Stimulated activated CD4-positive, alpha-beta T cell treated with anti-CD3 and anti-CD28 coated beads, Interleukin-2, amount 100 ng/mL, for 24 hours (primary cell): ENCODE measurements around the gene GNAI3.

Experiments
- DNase-seq, 2 donors: peaks; one replicate each; pipeline ENCODE4 v3.0.0-alpha.2; 2020

The GNAI3 gene

DNA sequence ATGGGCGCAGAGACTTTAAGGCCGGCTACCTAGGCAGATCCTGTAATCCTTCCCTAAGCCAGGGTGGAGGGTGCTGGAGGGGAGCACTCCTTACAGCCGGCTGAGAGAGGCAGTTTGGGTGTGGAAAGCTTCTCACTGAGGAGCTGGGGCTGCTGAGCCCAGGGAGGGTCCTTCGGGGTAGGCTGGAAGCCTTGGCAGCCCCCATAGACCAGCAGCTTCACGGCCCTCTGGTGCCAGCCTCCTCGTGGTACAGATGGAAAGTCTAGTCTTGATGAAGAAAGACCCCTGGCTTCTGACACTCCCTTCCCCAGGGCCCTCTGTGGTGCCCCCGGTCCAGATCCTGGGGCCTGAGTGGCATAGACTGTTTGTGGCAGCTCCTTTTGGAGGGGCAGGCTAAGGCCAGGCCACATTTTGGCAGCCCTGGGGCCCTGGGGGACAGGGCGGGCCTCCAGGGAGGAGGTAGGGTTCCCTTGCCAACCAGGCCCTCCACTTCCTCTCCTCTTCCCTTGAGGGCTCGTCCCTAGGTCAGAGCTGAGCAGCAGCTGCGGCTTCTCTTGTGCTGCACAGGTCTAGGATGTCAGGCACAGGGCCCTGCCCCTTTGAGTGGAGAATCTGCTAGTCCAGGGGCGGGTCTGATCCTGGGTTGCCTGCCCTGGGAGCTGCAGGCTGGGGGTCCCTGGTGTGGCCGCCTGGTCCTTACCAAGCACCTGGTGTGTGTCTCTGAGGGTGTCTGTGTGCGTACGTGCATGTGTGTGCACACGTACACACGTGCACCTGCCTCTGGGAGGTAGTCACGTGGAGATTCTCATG is 76.0 kb downstream of the GNAI3 start:
- DNase-seq: no peak

DNA sequence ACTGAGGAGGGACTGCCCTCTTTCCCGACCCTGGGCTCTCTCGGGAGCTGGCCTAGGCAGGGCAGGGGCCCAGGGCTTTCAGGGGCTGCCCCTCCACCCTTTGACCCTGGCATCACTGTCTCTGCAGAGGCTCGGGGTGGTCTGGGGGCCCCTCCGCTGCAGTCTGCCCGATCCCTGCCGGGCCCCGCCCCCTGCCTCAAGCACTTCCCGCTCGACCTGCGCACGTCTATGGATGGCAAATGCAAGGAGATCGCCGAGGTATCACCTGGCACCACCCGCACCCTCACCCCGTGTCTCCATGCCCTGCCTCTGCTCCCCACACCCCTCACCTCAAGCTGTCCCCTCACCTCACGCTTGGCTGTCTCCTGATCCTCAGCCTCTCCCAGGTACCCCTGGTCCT is 76.8 kb downstream of the GNAI3 start:
- DNase-seq: no peak

DNA sequence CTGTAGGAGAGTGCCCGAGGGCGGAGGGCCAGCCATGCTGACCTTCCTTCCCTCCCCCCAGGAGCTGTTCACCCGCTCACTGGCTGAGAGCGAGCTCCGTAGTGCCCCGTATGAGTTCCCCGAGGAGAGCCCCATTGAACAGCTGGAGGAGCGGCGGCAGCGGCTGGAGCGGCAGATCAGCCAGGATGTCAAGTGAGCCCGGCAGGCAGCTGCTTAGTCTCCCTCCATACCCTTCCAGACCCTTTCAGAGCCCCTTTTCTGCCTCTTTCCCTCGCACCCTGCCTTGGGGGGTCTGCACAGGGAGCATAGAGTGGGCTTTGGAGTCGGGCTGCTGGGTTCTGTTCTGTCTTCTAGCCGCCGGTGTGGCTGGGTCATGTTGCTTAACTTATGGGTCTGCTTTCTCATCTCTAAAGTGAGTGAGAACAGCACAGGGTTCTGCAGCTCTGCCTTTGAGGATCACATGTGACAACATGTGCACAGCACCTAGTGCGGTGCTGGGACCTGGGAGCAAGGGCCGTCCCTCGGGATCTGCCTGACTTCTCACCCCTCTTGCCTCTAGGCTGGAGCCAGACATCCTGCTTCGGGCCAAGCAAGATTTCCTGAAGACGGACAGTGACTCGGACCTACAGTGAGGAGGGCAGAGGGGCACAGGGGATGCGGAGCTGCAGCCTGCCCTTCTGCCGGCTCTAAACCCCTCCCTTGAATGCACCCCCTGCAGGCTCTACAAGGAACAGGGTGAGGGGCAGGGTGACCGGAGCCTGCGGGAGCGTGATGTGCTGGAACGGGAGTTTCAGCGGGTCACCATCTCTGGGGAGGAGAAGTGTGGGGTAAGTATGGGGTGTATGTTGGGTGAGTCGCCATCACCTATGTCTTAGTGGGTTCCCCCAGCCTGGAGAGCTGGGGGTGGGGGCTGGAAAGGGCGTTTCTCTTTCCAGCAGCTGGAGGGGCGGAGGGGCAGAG is 77.5 kb downstream of the GNAI3 start:
- no peak for DNase-seq

DNA sequence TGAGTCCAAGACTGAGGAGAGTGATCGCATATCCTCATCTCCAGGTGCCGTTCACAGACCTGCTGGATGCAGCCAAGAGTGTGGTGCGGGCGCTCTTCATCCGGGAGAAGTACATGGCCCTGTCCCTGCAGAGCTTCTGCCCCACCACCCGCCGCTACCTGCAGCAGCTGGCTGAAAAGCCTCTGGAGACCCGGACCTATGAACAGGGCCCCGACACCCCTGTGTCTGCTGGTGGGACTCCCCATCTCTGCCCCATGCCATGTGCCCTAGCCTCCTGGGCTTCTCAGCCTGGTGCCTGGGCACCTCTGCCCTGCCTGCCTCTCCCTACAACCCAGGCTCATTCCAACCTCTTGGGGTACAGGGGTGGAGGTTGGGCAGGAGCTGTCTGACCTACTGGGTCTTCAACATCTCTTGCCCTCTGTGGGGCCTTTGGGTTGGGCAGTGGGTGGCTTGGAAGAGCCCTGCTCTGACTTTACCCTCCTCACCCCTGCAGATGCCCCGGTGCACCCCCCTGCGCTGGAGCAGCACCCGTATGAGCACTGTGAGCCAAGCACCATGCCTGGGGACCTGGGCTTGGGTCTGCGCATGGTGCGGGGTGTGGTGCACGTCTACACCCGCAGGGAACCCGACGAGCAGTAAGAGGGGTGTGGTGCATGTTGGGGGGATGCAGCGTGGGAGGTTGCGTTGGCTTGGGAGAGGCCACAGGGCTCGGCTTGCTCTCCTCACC is 78.4 kb downstream of the GNAI3 start:
- DNase-seq: no peak

DNA sequence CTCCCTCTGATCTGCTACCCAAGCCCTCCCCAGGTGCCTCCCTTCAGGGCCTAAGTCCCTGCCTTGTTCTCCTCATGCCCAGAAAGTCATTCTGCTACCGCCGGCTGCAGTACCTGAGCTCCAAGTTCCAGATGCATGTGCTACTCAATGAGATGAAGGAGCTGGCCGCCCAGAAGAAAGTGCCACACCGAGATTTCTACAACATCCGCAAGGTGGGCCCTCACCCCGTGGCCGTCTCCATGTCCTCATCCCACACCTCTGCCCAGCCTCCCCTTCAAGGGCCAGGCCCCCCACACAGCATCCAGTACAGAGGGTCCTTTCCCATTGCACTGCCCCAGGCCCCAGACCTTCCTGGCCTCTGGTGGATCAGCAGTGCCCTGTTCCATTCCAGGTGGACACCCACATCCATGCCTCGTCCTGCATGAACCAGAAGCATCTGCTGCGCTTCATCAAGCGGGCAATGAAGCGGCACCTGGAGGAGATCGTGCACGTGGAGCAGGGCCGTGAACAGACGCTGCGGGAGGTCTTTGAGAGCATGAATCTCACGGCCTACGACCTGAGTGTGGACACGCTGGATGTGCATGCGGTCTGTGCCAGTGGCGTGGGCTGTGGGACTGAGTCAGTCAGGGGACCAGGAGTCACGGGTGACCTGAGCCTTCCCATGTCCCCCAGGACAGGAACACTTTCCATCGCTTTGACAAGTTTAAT is 79.4 kb downstream of the GNAI3 start:
- DNase-seq: no peak

DNA sequence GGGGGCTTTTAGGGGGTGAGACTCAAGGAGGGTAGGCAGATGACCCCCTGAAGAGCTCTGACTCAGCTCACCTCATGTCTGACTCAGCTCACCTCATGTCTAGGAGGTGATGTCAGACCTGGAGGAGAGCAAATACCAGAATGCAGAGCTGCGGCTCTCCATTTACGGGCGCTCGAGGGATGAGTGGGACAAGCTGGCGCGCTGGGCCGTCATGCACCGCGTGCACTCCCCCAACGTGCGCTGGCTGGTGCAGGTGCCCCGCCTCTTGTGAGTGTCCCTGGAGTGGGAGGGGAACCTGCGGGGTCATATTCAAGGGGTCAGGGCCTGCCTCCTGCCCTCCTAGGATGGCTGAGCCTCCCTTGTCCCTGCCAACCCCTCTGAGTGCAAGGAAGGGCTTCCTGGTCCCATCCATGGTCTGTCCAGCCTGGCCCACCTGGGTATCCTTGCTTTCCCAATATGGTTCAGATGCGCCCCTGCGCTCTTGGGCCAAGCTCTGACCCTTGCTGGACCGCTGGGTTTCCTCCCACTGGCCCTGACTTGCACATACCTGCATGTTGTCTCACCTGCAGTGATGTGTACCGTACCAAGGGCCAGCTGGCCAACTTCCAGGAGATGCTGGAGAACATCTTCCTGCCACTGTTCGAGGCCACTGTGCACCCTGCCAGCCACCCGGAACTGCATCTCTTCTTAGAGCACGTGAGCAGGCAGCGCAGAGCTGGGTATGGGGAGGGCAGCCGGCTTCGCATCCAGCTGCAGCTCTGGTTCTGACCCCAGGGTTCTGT is 80.3 kb downstream of the GNAI3 start:
- DNase-seq: no peak

DNA sequence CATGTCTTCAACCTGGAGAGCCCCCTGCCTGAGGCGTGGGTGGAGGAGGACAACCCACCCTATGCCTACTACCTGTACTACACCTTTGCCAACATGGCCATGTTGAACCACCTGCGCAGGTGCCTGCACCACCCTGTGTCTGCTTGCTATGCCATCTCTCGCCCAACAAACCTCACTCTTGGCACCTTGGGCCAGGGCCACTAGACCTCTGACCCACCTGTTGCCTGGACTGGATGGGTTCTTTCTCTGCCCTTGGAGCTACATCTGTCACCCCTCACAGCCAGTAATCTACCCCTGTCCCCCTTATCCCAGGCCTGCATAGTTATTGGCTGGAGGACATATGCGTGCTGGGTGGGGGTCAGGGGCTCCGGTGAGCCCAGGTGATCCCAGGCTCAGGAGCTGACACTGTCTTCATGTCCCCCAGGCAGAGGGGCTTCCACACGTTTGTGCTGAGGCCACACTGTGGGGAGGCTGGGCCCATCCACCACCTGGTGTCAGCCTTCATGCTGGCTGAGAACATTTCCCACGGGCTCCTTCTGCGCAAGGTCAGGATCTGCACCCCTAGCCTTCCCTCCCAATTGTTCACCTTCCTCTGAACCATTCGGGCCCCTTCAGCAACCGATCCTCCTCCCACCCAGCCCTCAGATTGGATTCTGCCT is 81.1 kb downstream of the GNAI3 start:
- DNase-seq: no peak

DNA sequence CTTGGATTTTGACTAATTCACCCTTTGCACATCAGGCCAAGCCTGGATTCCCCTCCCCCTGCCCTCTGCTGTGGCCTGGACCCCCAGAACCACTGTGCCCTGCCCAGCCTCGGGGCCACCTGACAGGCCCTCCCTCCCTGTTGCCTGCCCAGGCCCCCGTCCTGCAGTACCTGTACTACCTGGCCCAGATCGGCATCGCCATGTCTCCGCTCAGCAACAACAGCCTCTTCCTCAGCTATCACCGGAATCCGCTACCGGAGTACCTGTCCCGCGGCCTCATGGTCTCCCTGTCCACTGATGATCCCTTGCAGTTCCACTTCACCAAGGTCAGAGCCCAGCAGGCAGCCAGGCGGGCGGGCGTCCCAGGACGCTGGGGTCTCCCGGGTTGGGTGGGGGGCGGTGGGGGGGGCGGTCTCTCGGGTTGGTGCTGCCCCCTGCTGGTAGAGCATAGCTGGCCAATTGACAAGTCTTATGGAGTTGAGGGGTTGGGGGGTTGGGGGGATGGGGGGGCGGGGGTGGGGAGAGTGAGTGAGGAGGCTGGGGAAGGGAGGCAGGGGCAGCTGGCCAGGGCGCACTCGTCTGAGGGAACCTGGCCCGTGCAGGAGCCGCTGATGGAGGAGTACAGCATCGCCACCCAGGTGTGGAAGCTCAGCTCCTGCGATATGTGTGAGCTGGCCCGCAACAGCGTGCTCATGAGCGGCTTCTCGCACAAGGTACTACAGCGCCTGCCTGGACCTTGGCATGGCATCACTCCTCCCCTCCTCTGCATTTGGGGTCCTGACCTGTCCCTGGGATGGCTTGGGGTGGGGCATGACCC is 81.9 kb downstream of the GNAI3 start:
- peak; percentile 38 to 53 for DNase-seq

DNA sequence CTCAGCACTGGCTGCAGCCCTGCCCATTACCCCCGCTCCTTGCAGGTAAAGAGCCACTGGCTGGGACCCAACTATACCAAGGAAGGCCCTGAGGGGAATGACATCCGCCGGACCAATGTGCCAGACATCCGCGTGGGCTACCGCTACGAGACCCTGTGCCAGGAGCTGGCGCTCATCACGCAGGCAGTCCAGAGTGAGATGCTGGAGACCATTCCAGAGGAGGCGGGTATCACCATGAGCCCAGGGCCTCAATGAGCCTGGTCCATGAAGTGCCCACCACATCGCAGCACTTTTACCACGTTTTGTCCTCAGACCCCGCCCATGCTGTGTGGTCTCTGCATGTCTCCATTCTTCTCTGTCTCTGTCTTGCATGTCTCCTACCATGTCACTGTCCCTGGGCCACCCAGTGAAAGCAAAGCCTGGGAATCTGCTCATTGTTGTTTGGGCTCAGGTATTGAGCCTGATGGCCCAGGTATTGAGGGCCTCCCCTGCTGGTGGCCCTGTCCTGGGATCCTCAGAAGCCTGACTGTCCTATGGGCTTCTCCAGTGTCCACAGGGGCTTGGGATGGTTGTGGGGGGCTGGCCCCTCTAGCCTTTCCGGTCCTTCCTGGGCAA is 82.6 kb downstream of the GNAI3 start:
- no peak for DNase-seq

DNA sequence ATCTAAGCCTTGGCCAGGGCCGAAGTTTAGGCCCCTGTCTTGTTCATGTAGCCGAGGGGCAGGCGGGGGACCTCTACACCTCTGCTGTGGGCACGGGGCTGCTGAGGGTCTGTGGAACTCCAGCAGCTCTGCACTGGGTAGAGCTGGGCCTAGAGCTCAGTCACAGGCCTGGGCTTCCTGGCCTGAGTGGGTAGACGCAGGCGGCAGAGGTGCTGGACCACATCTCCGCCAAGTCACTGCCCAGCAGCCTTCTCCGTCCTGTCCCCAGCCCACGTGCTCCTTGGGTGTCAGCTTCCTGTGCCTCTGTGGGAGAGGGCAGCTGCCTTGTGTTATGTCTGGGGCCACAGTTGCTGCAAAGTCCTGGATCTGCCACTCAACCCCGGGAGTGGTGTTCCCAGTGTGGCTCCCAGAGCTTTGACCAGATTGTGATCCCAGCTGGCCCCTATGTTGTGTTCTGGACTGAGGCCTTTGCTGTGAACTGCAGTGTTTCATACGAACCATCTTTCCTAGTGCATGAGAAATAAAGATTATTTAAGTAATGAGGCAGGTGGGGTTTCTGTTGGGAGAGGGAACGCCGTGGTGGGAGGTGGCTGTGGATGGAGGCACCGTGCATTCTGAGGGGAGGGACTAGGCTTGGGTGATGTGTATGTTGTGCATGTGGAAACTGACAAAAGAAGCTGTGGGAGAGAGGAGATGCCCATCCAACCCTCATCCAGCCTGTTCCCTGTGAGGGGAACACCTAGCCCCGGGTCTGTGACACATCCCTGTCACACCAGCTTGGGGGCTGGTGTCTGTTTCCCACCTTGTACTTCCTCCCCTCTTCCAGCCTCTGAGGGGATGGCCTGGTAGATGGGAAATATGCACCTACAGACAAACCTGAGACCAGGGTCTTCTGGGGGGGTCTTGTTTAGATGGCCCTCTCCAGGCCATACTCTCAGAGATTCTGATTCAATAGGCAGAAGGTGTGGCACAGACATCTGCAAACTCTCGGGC is 83.4 kb downstream of the GNAI3 start:
- no peak for DNase-seq

DNA sequence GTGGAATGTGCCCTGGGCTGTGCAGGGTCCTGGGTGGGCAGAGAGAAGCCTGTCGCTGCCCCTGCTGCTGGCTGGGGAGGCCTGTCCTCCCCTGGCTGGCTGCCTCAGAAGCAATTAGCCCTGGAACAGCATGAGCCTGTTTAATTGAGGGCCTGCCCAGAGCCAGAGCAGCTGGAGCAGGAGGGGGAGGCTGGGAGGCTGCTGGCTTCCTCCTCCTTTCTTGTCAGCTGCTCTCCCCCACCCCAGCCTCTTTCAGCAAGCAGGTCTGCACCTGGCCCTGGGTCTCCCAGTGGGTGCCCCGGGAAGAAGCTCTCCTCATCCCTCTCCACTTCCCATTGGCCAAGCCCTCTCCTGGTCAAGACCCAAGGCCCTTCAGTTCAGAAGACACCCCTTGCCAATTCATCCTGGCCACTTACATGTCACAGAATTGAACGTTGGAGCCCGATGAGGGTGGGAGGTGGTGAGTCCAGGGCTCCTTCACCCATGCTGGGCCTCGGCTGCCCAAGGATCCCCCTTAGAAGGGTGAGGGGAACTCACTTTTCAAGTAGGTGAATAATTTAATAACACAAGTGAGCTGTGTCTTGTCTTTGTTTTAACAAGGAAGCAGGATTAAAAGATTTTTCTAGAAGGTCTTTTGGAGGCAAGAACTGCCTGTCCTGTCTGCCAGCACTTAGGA is 84.4 kb downstream of the GNAI3 start:
- peak in 1 of 2 donors; percentile 13 for DNase-seq

DNA sequence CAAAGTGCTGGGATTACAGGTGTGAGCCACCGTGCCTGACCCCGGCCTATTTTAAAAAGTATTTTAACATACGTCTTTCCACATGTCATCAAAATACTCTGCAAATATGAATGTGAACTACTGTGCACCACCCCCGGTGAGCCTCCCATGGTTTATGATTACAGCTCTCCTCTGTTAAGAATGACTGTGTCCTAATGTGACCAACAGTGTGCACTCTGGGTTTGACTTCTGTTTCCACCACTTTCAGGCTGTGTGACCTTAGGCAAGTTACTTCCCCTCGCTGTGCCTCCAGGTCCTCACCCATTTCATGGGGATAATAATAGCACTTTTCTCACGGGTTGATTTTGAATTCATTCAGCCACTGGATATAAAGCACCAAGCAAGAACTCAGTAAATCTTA is 85.9 kb downstream of the GNAI3 start:
- DNase-seq: peak in 1 of 2 donors; percentile 17

DNA sequence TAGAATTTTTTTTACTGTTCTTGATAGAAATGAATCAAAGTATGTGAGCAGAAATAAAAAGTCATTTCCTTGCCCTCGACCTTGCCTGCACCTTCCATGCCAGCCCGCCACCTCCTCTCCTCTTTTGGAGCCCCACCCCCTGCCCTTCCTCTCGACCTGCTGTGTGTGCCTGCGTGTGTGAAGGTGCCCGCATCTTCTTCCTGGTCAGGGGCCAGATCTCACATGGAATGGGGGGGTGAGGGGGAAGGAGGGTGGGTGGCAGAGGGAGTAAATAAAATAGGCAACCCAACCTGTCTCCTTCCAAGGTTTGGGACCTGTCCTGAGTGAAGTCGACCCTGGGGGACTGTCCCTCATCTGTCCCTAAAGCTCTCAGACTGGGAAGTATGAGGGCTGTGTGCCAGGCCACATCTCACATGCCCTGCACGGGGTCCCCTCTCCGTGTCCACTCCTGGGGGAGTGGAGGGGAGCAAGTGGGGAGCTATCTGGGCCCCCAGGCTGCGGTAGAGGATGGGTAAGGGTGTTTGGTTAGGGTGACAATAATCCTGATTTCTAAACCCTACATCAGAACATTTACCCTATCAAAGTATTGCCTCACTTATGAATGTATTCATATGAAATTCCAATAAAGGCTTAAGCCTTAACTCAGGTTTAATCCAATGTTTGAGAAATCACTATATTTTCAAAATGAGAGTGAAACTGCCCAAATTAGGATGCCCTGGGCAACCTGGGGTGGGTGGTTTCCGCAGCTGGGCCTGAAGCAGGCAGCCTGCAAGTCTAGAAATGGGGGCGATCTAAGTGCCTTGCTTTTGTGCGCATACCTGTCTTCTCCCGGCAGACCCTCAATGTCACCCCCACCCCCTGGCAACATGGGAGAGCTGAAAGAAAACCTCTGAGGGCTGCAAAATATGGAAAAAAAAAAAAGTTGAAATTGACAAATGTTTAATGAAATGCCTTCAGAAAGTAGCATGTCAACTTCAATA is 86.6 kb downstream of the GNAI3 start:
- peak in 1 of 2 donors; percentile 23 for DNase-seq

DNA sequence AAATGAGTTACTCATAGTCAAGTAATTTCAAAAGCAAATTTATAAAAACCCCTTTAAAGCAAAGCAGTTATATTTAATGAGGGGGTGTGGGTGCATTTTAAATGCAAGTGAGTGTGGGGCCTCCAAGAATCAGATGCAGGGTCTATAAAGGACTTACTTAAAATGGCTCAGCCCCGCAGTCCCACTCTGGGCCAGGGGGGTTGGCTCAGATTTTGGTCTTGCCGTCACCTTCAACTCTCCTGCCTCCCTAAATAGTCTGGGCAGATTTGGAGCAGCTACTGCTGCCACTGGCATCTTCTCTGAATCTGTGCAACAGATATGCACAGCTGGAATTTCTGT is 87.4 kb downstream of the GNAI3 start:
- peak in 1 of 2 donors; percentile 15 for DNase-seq

DNA sequence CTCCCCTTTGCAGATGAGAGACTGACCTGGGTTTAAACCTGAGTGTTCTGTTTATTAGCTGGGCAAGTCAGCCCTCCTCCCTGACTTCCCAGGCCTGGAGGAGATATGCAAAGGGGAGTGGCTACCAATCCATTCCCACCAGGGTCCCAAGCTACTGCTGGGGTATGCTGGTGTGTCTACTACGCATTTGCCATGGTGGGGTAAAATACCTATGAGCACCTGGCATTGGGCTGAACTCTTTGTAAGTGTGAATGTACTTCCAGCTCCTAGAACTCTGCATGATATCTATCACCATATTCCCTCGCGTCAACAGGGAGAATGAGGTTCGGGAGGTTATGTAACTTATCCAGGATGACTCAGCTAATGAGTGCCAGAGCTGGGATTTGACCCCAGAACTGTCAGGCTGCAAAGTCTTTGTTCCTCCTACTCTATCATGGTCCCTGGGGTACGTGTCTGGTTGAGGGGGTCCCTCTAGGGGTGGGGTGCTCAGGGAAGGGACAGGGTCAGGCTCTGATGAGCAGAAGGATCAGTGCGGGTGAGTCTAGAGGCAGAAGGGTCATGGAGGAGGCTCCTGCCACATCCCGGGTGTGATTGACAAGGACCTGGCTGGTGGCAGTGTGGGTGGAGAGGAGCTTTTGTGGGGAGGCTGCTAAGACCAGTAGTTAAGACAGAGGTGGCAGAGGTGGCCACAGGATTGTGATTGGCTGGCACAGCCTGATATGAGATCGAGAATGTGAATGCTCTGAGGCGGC is 88.0 kb downstream of the GNAI3 start:
- DNase-seq: peak in 1 of 2 donors; percentile 10

DNA sequence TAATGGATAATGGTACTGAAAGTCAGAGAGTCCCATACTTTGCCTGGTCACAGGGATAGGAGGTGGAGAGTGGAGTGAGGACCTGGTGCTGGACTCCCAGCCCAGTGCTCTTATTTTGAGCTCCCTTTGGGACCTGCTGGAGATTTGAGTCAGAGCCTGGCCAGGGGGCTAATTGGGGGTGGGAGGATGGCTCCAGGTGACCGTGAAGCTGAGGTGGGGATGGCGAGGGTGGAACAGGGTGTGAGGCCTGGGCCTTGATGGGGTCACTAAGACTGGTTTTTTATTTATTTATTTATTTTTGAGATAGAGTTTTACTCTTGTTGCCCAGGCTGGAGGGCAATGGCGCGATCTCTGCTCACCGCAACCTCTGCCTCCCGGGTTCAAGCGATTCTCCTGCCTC is 89.0 kb downstream of the GNAI3 start:
- peak in 1 of 2 donors; percentile 12 for DNase-seq
